ENCODE results near the gene FAM162B. TPM values are rescaled to one million over a fixed set of nuclear protein-coding genes. Genes with fewer than 3 reads are reported as not detected.
"Not testable (repeated sequence)": the region's sequence is repeated elsewhere in the genome, so short reads cannot be mapped to it uniquely, and the experiment has no call there.

The FAM162B gene
- 5.2 and 14.1 TPM in 2 replicates for total RNA-seq

DNA sequence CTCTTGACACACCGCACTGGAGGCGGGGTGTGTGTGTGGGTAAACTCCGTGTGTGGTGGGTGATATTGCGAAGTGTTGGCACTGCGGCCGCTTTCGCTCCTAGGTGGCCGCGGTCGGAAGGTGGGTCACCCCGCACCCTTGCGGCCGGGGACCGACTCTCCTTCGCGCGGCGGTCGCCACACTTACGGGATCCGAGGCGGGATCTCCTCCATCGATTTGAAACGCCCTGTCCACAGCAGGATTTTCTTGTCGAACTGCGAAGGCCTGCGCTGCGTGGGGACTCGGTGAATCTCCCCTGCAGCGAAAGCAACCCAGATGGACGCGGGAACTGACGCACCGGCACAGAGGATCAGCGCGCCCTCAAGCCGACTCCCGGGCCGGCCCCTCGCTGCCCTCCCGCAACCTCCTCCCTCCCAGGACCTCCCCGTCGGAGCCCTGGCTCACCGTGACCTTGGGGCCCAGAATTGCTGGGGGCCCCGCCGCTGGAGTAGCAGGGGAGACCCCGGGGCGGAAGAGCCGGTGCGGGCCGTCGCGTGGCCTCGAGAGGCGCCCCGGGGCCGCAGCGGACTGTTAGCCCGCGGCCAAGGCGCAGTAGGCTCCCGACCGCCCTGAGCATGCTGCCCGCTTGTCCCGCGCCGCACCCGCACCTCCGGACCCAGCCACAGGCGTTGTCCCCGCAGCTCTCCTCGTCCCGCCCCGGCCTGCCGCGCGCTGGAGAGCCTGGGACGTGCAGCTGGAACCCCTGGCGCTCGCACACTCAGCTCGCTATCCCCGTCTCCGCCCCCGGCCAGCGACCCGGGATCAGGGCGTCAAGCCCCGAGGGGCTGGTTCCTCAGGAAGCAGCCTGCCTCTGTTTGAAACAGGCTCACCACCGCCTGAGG is at the start of gene FAM162B:
Gene FAM162B, minus strand, starts transcription at position 759 of the 881 bp plus-strand sequence. Its CDS starts 143 bp downstream, at position 616.
- DNase-seq (ENCODE audit: low read depth in 2 of 2) = peak; percentile 16 to 52

DNA sequence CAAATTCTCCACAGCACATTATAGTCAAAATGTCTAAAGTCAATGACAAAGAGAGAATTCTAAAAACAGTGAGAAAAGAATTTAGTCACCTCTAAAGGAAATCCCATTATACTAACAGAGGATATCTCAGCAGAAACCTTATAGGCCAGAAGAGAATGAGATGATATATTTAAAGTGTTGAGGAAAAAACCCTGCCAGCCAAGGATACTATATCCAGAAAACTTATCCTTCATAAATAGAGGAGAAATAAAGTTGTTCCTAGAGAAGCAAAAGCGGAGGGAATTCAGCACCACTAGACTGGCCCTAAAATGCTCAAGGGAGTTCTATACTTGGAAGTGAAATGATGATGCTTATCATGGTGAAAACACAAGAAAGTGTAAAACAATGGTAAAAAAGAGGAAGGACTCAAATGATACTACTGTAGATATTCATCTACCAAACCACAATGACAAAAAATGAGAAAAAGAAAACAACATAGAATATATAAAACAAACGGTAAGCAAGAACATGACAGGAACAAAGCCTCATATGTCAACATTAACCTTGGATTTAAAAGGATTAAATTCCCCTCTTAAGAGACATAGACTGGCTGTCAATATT is 46.6 kb upstream of the FAM162B start:
- DNase-seq (ENCODE audit: low read depth in 2 of 2) = no peak

DNA sequence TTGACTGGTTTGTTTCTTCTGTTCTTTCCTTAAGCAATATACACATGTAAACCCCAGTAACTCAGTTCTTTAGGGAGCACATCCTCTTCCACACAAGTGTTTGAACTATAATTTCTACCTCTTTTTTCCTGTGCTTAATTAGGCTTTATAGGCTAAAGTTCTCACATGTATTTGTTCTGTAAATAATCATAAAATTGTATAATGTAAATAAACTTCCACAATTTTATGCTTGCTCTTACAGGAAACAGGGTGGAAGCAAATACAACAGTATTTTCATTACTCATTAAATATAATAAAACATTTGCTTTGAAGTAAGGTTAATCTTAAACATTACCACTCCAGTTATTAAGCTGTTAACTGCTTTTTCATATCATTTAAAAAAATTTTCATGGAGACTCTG is 36.5 kb upstream of the FAM162B start:
- no peak for DNase-seq (ENCODE audit: low read depth in 2 of 2)

DNA sequence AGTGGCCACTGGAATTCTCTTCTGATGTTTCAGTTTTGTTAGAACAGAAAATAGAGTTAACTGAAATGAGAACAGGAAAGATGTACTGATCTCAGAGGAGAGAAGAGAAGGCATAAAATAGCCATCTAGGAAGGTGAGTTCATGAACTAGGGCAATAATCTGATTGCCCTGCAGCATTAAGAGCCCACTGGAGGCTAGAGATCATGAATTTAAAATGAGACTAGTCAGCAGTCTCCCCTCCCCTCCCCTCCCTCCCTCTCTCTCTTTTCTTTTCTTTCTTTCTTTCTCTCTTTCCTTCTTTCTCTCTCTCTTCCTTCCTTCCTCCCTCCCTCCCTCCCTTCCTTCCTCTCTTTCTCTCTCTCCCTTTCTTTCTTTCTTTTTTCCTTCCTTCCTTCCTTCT is 34.4 kb upstream of the FAM162B start:
- DNase-seq (ENCODE audit: low read depth in 2 of 2) = no peak

DNA sequence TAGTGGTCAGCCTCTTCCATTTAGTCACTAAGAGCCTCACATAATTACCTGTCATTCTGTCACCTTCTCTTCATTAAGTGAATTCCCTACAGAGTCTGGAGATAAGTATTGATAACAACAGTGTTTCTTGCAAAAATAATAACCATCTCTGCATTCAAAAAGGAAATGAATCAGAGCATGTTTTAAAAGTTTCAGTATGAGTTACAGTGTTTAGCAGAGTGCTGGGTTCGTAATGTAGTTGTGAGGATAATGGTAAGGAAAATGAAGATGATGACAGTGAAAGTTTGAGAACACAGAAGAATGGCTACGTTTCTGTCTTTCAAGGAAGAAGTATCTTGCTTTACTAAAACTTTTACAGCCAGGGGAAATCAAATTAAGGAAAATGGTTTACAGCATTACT is 32.1 kb upstream of the FAM162B start:
- DNase-seq (ENCODE audit: low read depth in 2 of 2) = no peak

DNA sequence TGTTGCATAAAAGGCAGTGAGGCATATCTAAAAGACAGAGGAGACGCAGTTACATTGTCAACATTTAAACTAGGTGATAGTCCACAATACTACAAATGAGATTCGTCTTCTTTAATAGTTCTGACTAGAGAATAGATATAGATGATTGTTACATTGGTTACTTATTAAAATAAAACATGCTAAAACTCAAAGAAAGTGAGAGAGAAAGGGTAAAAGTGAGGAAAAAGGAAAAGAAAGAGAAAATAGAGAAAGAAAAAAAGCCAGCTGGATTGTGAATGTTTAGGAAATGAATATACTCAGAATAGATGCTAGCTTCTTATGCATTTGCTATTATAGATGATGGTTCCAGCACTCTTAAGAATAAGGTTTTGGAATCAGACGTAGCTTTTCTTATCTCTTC is 27.7 kb upstream of the FAM162B start:
- no peak for DNase-seq (ENCODE audit: low read depth in 2 of 2)

DNA sequence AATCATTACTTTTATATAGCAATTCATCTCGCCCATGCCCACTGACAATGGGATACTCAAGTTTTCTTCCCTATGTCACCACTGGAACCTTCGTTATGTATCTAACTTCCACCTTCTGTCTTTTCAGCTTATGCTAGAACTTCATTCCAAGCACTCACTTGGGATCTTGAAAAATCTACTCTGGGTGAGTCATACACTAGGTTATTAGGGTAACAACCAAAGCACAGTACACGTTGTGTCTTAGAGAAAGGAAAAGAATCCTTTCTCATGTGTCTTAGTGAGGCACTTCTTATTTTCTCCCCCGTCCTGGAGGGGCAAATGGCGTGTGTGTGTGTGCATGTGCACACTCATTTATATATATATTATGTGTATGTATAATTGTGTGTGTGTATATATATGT is 18.3 kb upstream of the FAM162B start:
- DNase-seq (ENCODE audit: low read depth in 2 of 2) = no peak

DNA sequence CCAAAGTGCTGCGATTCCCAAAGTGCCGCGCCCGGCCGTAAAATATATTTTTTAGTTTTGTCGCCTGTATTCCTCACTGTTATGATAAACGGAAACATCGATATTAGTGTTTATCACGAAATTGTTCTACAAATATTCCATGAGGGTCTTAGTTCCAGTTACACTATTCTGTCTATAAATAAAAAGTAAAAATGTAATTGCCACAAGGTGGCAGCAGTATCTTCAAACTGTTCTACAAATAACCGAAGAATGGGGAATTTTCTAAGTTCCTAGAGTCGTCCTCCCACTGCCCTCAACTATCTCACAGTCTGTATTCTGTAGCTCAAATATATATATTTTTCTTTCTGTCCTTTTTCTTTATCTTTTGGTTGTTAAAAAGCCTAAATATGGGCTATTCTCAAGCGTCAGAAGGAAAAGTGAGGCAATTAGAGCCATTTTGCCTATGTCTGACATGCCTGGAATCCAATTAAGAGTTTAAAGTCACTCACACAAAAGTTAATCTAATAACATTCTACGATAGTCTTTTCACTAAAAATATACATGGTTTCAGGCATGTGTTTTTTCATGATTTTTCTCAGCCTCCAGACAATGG is 14.2 kb upstream of the FAM162B start:
- peak; percentile 41 to 54 for DNase-seq (ENCODE audit: low read depth in 2 of 2)

DNA sequence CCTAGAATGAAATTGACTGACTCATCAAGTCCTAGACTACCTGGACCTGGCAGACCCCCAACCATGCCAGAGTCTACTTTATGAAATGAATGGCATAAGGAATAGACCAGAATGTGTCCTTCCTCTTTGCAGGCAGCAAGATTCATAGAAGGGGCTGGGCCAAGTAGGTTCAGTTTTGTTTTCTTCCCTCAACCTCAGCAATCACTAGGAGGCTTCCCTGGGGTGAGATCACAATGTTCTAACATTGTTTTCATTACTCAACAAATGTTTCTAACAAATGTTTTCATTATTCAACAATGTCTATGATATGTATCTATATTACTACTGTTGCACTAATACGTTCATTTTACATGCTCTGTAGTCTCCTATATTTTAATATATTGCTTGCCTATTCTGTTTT is 8.4 kb upstream of the FAM162B start:
- DNase-seq (ENCODE audit: low read depth in 2 of 2) = no peak

DNA sequence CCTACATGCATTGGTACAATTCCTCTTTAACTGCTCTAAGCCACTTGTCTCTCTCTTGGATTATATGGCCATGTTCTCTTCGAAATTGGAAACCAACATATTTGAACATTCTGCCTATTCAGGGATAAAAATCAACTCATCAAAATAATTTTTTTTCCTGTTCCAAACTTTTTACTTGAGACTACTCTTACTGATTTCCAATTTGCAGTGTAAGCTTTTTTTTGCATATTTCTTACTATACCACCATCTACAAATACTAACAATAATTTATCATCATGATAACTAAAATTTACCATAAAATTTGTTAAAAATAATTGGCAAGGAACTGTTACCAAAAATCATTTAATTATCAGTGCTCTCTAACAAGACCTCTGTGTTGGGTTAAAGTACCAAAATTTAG is 6.9 kb upstream of the FAM162B start:
- DNase-seq (ENCODE audit: low read depth in 2 of 2) = no peak

DNA sequence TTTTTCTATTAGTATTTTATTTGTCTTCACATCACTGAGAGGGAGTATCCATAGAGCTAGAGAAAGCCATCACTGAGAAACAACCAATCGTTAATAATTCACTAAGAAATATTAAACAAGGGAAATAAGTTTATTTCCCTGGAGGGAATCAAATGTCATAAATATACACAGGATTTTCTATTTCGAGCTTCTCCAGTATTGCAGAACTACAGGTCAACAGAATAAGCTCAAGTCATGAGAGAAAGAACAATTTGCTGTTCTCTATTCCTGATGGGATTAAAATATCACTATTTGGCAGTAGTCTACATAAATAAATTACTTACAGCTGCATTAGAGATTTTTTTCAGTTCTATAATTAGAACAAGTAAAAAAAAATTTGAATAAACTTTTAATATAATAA is 2.2 kb upstream of the FAM162B start:
- DNase-seq (ENCODE audit: low read depth in 2 of 2) = no peak

DNA sequence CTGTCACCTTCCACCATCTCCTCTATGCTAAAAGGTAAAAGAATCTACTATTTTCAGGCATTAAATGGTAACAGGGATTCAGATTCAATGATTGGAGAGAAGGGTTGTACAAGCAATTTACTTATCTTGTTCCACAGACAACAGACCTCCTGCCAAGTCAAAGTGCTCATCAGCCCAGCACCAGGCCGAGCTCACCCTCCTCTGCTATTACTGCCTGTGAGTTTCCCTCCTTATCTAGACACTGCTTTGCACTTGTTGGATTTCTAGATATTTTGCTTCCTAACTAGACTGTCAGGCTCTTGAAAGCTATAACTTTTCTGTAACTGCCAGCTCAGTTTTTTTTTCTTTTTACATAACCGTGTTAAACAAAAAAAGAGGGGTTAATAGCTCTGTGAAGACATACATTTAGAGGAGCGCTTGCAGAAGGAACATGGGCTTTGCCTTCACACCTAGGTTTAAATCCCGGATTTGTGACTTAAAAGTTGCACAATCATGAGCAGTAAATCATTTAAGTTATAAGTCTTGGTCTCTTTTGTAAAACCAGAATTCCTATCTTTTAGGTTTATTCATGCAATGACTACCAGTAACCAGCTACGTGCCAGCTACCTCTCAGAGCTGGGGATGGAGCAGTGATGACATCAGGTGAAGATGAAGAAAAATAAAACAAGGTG is 1.1 kb upstream of the FAM162B start:
- no peak for DNase-seq (ENCODE audit: low read depth in 2 of 2)

DNA sequence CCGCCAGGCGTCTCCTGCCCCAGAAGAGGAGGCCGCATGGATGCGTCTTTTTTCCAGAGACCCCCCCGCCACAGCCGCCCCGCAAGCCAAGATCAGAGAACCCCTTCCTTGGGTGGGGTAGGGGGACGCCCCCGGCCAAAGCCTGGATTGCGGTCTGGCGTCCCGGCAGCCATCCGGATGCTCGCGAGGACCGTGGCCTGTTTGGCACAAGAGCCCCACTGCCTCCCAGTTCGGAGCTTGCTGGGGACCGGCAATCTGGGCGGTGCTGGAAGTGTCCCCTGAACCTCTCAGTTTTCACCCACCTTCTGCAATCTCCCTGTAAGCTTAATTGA is 924 bp downstream of the FAM162B start:
- DNase-seq (ENCODE audit: low read depth in 2 of 2) = peak in 1 of 2 donors; percentile 25

DNA sequence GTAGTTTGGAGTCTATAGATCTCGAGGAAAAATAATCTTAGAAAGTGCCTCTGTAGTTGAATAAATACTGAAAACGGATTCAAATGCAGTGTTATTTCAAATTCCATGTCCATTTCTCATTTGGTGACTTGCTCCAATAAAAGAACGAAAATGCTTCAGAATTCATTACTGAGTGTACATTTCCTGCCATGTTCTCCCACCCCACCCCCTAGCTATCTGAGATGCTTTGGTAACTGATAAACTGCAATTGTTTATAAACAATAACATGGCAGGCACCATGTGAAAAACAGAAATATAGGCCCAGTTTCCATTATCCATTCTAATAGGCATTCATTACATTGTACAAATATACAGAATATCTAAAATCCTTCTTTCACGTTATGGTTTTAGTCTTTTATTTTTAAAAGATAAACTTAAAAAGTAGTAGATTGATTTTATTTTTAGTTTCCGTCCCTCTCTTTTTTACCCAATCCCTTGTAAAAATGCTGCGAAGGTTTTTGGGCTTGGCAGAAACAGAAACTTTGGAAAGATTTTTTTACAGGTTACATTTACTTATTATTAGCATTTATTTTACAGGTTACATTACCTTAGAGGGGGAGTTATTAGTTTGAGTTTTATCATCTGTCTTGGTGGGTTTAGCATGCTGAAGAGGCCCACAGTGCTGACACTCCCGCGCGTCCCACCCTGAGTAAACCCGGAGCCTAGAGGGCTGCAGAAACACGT is 1.5 kb downstream of the FAM162B start:
- no peak for DNase-seq (ENCODE audit: low read depth in 2 of 2)

DNA sequence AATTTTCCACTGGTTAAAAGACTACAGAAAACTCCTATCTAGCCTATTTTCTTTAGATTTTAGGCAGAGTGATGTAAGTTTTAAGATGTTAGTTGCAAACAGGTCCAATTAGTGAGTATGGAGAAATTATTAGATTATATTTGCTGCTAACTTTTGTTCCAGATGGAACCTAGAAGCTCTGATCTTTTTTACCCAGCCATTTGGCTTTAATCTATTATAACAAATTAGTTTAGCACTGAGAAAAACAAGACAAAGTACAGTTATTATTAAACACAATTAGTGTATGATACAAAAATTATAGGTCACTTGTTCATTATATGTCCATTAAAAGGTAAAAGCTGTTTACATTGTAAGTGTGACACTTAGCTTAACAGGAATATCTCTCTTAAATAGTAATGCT is 2.5 kb downstream of the FAM162B start:
- DNase-seq (ENCODE audit: low read depth in 2 of 2) = no peak

DNA sequence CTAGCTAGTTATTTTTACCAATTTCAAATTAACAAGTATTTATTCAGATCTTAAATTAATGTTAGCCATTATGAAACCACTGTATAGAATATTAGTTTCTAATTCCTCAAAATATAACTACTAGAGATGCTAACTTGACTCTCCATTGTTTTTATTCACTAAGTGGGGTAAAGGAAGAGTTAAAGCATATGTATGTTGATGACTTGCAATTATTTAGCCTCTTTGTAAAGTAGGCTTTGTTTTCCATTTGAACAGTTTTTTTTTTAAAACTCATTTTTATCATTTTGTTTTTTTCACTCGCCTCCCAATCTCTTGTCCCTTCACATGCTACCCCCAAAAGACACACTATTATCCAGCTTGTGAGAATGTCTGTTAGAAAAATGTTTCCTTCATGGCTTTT is 3.3 kb downstream of the FAM162B start:
- no peak for DNase-seq (ENCODE audit: low read depth in 2 of 2)

DNA sequence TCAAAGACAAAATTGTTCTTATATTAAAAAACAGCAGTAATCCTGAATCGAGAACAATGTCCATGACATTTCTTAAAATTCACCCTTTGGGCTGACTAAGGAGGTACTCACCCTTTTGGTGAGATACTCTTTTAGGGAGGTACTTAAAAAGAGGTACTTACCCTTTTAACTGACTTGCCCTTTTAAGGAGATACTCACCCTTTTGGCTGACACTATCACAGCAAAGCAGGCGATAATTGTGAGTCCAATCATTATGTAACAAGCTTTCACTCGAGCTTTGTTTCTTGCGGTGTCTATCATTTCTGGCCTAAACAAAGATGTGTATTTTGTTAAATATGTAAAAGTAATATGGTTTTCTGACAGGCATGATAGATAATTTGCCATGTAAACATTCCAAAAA is 3.7 kb downstream of the FAM162B start:
- no peak for DNase-seq (ENCODE audit: low read depth in 2 of 2)

DNA sequence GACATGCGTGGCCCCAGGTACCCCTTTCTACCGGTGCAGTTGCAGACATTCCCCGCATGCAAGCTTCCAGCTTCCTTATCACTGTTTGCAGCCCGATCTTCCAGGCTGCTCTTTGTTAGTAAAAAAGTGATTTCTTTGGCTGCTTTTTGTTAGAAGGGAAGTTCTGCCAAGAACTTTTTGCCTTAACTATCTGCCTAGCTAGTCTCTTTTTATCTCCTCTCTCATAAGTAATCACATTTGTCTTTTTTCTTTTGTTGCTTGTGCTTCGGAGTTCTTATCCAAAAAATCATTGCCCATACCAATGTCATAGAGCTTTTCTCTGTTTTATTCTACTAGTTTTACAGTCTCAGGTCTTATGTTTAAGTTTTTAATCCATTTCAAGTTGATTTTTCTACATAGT is 20.3 kb downstream of the FAM162B start:
- DNase-seq (ENCODE audit: low read depth in 2 of 2) = no peak

DNA sequence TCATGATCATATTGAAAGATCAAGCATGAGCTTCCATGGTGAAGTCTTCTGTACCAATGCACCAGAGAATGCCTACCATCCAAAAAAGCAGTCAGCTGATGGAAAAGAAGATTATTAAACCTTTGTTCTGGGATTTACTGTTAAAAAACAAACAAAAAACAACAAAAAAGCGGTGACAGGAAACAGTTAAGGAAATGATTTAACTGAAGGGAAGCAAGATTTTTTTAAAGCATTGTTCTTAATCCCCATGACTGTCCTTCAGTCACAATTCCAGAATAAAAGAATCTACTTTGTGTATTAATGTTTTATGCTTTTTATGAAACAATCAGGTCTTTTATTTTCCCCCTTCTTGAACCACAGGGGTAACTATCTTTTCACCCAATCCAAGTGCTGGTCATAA is 23.9 kb downstream of the FAM162B start:
- peak; percentile 68 to 77 for DNase-seq (ENCODE audit: low read depth in 2 of 2)

DNA sequence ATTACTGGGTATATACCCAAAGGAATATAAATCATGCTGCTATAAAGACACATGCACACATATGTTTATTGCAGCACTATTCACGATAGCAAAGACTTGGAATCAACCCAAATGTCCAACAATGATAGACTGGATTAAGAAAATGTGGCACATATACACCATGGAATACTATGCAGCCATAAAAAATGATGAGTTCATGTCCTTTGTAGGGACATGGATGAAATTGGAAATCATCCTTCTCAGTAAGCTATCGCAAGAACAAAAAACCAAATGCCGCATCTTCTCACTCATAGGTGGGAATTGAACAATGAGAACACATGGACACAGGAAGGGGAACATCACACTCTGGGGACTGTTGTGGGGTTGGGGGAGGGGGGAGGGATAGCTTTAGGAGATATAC is 25.0 kb downstream of the FAM162B start:
- DNase-seq (ENCODE audit: low read depth in 2 of 2) = not testable (repeated sequence)

DNA sequence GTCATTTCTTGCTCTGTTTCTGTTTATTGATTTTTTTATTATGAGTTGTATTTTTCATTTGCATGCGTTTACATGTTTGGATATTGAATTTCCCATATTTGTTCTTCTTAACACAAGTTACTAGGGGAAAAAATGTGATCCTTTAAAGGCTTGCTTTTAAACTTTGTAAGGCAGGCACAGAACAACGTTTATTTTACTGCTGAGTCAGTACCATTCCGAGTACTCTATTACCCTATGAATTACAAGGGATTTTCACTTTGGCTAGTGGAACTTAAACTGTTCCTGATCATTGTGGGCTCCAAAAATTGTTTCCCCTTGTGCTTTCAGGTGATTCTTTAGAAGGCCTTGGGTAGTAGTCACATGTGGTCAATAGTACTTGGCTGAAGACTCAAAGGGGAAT is 28.5 kb downstream of the FAM162B start:
- DNase-seq (ENCODE audit: low read depth in 2 of 2) = no peak

DNA sequence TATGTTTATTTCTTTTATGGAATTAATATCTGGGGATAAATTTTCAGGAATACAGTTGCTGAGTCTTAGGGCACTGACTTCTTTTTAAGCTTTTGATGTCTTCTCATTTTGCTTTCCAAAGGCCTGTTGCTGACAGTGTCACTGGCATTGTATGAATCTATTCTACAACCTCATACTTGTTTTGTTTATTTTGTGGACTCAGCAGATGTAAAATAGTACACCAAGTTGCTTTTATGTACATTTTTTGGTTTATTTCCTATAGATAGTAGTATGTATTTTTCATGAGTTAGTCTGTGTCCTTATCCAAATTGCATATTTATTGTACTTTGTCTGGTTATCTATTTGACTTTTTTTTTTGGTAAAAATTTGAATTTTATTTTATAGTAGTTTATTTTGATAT is 35.0 kb downstream of the FAM162B start:
- DNase-seq (ENCODE audit: low read depth in 2 of 2) = no peak
